ENCODE data around the gene CCDC85B. TPM values are rescaled to one million over a fixed set of nuclear protein-coding genes. Genes with fewer than 3 reads are reported as not detected.

The CCDC85B gene
- total RNA-seq, 1 experiment from 2014 or later, result 14.7 TPM

GRCh38 chr11:65868907-65869306 is 21.6 kb upstream of the CCDC85B start:
- no peak overlapping the region for H3K4me3 Mint-ChIP-seq (ENCODE audit: unreplicated experiment)
- CTCF ChIA-PET, result interaction anchor here (1.1 to 4.3 kb wide), 4 partner anchors 9 to 117 kb away, joined by 4 to 39 read pairs (median 24); partner anchors contain the start of genes FIBP and MUS81
- POLR2A ChIA-PET, result interaction anchor here (0.8 to 2.2 kb wide), 3 partner anchors 8 to 22 kb away, joined by 4 to 9 read pairs (median 5); no protein-coding TSS in a partner anchor

GRCh38 chr11:65869643-65870306 is 20.7 kb upstream of the CCDC85B start:
- Histone ChIP-seq H3K4me1 (0 out of 2 replicates have a peak, but pooled peaks cover 3% of the 10 kb centered on the region), H3K4me3 (ENCODE audit: low read depth, low read length) (no peak overlapping the region), H3K36me3 (ENCODE audit: control insufficient read depth, insufficient read depth, low read length) (no peaks in the 10 kb centered on the region), H3K27me3 (replicated peaks; ENCODE audit: control insufficient read depth, insufficient read depth, low read length) (no peaks in the 10 kb centered on the region), H3K9me3 (no peaks in the 10 kb centered on the region)
- H3K27ac Mint-ChIP-seq (ENCODE audit: unreplicated experiment), result peak overlapping the region; percentile 9
- H3K36me3 Mint-ChIP-seq (ENCODE audit: insufficient read depth, unreplicated experiment), result peaks cover 40% of the 10 kb centered on the region
- ChIA-PET CTCF (interaction anchor here (1.1 to 4.3 kb wide), 4 partner anchors 10 to 116 kb away, joined by 4 to 39 read pairs (median 24); partner anchors contain the start of genes FIBP and MUS81), POLR2A (interaction anchor here (0.8 to 2.2 kb wide), 3 partner anchors 9 to 21 kb away, joined by 4 to 9 read pairs (median 5); no protein-coding TSS in a partner anchor)
- TF ChIP-seq CTCF (IDR thresholded peaks at IDR 0.05; ENCODE audit: insufficient read depth in 1 of 2, low read depth in 1 of 2, low read length in 1 of 2, severe bottlenecking in 1 of 2, unreplicated experiment in 1 of 2), result no peak
- H3K9me3 Mint-ChIP-seq (ENCODE audit: unreplicated experiment), result no peaks in the 10 kb centered on the region
- BruUV-seq (replicated peaks), result no TSS peak
- no peaks in the 10 kb centered on the region for H3K27me3 Mint-ChIP-seq (ENCODE audit: insufficient read depth, unreplicated experiment)
- intact Hi-C loops (cut with micrococcal nuclease; ENCODE audit: unreplicated experiment), result no loop called here
- no peak for DNase-seq
- H3K4me1 Mint-ChIP-seq (ENCODE audit: low read depth, unreplicated experiment), result peaks cover 6% of the 10 kb centered on the region
- no peak overlapping the region for H3K4me3 Mint-ChIP-seq (ENCODE audit: unreplicated experiment)

More at GRCh38 chr11:65868907-65869306, 21.6 kb upstream of the CCDC85B start:
- intact Hi-C loops (cut with micrococcal nuclease; ENCODE audit: unreplicated experiment), result no loop called here
- TF ChIP-seq CTCF (IDR thresholded peaks at IDR 0.05; ENCODE audit: insufficient read depth in 1 of 2, low read depth in 1 of 2, low read length in 1 of 2, severe bottlenecking in 1 of 2, unreplicated experiment in 1 of 2), result no peak
- Mint-ChIP-seq H3K27me3 (ENCODE audit: insufficient read depth, unreplicated experiment) (no peaks in the 10 kb centered on the region), H3K27ac (ENCODE audit: unreplicated experiment) (peak overlapping the region; percentile 9), H3K4me1 (ENCODE audit: low read depth, unreplicated experiment) (peaks cover 6% of the 10 kb centered on the region), H3K9me3 (ENCODE audit: unreplicated experiment) (no peaks in the 10 kb centered on the region), H3K36me3 (ENCODE audit: insufficient read depth, unreplicated experiment) (peaks cover 47% of the 10 kb centered on the region)
- Histone ChIP-seq H3K9me3 (no peaks in the 10 kb centered on the region), H3K4me1 (0 out of 2 replicates have a peak, but pooled peaks cover 3% of the 10 kb centered on the region), H3K4me3 (ENCODE audit: low read depth, low read length) (no peak overlapping the region), H3K36me3 (ENCODE audit: control insufficient read depth, insufficient read depth, low read length) (no peaks in the 10 kb centered on the region), H3K27me3 (replicated peaks; ENCODE audit: control insufficient read depth, insufficient read depth, low read length) (no peaks in the 10 kb centered on the region)
- DNase-seq, result no peak
- no TSS peak for BruUV-seq (replicated peaks)

GRCh38 chr11:65870307-65870658 is 20.2 kb upstream of the CCDC85B start:
- Mint-ChIP-seq H3K27ac (ENCODE audit: unreplicated experiment) (peak overlapping the region; percentile 9), H3K4me1 (ENCODE audit: low read depth, unreplicated experiment) (peaks cover 6% of the 10 kb centered on the region), H3K4me3 (ENCODE audit: unreplicated experiment) (no peak overlapping the region), H3K27me3 (ENCODE audit: insufficient read depth, unreplicated experiment) (no peaks in the 10 kb centered on the region), H3K36me3 (ENCODE audit: insufficient read depth, unreplicated experiment) (peaks cover 35% of the 10 kb centered on the region), H3K9me3 (ENCODE audit: unreplicated experiment) (no peaks in the 10 kb centered on the region)
- H3K9me3 ChIP-seq, result no peaks in the 10 kb centered on the region
- ChIA-PET POLR2A (interaction anchor here (1.9 kb wide), 1 partner anchor 10 kb away, joined by 10 read pairs; the partner anchor contains the start of gene MUS81), CTCF (interaction anchor here (2.3 to 4.3 kb wide), 3 partner anchors 10 to 18 kb away, joined by 11 to 39 read pairs (median 37); partner anchors contain the start of genes FIBP and MUS81)
- no TSS peak for BruUV-seq (replicated peaks)
- intact Hi-C loops (cut with micrococcal nuclease; ENCODE audit: unreplicated experiment), result no loop called here
- no peak for TF ChIP-seq CTCF (IDR thresholded peaks at IDR 0.05; ENCODE audit: insufficient read depth in 1 of 2, low read depth in 1 of 2, low read length in 1 of 2, severe bottlenecking in 1 of 2, unreplicated experiment in 1 of 2)
- 0 out of 2 replicates have a peak, but pooled peaks cover 3% of the 10 kb centered on the region for H3K4me1 ChIP-seq
- DNase-seq, result no peak
- H3K27me3 ChIP-seq (replicated peaks; ENCODE audit: control insufficient read depth, insufficient read depth, low read length), result no peaks in the 10 kb centered on the region
- no peak overlapping the region for H3K4me3 ChIP-seq (ENCODE audit: low read depth, low read length)
- no peaks in the 10 kb centered on the region for H3K36me3 ChIP-seq (ENCODE audit: control insufficient read depth, insufficient read depth, low read length)

Measured in Caco-2 (cell line).